ENCODE data around the gene VPS33B.

GRCh38 chr15:91017716-91018115 is 4.7 kb downstream of the VPS33B start:
- no peak for TF ChIP-seq EZH2 (IDR thresholded peaks at IDR 0.05; ENCODE audit: borderline replicate concordance, low read depth, low read length, poor library complexity, severe bottlenecking)
- TF ChIP-seq CTCF (conservative IDR thresholded peaks at IDR 0.05; ENCODE audit: low read depth, low read length) = no peak
